ELR (cell line): ENCODE results near the gene CGA.
"Not testable (repeated sequence)": the region's sequence is repeated elsewhere in the genome, so short reads cannot be mapped to it uniquely, and the experiment has no call there.

ENCODE experiments used
- DNase-seq: peaks from one replicate; pipeline ENCODE4 v3.0.0-alpha.2; 2015; ENCODE audit warnings: low read depth

The CGA gene

DNA sequence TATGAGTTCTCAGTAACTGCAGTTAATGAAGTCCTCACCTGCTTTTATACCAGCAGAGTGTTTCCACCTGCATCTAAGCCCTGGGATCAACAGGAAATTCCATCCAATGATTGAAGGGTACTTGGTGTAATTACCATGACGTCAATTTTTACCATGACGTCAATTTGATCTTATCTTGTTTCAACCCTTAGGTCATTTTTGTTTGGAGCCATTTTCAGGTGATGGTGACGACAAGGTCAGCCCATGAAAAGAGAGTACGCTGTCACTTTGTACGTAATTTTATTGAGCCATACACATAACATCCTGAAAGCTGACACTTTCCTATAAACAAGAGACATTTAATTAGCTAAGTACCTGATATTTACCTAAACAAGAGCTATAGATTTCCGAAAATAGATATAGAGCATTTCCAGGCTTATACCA is at the start of gene CGA:
Gene CGA, minus strand, starts transcription at position 20 of the 423 bp plus-strand sequence. CDS start 6,906 bp downstream, outside the sequence.
- DNase-seq = no peak

DNA sequence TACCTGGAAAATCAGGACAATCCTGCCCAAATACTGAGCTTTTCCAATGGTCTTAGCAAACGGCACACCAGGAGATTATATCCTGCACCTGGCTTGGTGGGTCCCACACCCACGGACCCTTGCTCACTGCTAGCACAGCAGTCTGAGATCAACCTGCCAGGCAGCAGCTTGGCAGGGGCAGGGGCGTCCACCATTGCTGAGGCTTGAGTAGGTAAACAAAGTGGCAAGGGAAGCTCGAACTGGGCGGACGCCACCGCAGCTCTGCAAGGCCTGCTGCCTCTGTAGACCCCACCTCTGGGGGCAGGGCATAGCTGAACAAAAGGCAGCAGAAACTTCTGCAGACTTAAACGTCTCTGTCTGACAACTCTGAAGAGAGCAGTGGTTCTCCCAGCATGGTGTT is 45.0 kb upstream of the CGA start:
- not testable (repeated sequence) for DNase-seq

DNA sequence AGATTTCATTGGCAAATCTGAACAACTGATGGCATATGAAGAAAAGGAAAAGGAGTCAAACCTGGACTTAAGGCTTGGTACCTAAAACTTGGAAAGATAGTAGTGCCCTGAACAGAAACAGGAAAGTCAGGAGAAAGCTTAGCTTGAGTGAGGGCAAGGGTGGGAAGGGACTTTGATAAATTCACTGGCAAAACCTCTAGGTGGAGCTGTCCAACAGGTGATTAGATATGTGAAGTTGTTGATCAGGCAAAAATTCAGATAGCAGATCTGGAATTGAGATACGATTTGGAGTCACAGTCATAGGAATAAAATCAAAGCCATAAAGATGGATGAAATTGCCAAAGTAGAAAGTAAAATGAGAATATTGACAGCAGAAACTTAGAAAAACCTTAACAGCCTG is 44.3 kb upstream of the CGA start:
- DNase-seq = peak; percentile 75

DNA sequence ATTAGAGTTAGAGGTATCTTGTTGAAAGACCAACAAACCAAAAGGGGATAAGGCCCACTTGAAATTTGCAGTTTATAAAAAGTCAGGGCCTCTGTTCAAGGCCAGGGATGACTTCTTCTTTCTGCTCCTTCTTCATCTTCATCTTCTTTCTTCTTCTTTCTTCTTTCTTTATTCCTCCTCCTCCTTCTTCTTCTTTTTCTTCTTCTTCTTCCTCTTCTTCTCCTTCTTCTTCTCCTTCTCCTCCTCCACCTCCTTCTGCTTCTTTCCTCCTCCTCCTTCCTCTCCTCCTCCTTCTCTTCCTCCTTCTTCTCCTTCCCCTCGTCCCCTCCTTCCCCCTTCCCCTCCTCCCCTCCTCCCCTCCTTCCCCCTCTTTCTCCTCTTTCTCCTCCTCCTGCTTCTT is 42.1 kb upstream of the CGA start:
- DNase-seq = no peak

DNA sequence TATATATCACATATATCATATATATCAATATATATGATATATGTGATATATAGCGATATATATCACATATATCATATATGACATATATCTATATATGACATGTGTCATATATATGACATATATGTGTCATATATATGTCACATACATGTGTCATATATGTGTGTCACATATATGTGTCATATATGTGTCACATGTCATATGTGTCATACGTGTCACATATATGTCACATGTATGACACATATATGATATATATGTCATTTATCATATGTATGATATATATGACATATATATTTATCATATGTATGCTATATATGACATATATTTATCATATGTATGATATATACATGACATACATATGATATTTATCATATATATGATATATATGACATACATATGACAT is 32.8 kb upstream of the CGA start:
- DNase-seq = no peak

DNA sequence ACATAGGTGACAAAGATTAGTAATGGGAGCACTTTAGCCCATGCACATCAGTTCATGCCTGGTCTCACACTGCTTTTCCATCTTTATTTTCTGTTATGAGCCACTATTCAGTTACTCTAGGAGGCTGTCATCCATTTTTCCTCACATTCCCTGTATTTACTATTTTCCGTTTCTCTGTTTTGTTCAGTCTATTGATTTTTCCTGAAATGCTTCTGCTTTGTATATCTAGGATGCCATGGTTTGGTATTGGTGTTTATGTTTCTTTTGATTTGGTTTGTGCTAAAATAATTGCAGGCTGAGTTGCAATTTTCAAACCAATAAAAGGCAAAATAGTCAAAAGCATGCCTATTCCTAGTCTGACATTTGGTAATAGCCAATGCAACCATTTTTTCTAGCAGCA is 31.6 kb upstream of the CGA start:
- DNase-seq = no peak

DNA sequence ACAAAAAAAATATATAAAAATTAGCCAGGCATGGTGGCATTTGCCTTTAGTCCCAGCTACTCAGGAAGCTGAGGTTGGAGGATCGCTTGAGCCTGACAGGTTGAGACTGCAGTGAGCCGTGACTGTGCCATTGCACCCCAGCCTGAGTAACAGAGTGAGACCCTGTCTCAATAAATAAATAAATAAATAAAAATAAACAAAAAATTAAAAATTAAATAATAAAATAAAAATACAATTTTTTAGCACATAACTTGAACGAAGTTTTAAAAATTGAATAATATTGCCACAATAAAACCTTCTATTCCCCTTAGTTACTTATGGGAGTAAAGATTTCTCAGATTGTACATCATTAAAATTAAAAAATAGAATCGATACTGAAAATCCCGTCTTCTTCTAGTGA is 29.2 kb upstream of the CGA start:
- no peak for DNase-seq

DNA sequence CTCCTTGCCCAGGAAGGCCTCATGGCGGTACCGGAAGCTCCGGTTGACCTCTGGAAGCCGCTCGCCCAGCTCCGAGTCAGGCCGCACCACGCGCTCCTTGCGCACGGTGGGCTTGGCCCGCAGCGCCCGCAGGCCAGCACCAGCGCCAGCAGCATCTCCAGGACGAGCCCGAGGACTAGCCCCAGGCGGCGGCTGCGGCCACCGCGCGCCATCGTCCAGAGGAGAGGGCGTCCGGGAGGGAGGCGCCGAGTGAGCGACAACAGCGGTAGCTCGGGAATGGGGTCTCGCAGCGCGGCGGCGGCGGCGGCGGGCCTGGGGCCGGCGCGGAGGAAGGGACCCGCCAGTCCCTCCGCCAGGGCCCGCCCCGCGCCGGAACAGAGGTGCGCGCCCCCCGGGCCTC is 27.6 kb upstream of the CGA start:
- no peak for DNase-seq

DNA sequence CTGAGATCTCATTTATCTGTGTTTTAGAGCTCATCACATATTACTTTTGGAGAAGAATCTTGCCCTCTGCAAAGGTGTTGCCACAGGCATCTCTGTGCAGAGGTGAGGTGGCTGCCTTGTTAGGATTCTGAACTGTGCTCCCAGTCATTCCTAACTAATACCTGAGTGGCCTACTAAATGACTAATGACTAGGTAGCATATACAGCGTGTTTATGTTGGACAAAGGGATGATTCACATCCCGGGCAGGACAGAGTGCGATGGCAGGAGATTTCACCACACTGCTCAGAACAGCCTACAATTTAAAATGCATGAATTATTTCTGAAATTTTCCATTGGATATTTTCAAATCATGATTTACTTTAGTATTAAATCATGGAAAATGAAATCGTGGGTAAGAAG is 23.1 kb upstream of the CGA start:
- peak; percentile 78 for DNase-seq

DNA sequence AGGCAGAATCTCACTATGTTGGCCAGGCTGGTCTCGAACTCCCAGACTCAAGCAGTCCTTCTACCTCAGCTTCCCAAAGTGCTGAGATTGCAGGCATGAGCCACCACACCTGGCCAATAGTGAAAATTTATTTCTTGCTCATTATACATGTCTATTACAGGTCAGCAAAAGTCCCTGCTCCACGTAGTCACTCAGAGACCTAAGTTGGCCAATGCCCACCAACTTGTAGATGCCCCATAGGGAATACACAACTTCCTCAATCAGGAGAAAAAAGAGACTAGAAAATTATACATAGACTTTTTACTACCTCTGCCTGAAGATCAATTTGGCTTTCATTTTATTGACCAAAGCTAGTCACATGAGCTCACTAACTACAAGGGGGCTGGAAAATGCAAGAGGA is 22.0 kb upstream of the CGA start:
- no peak for DNase-seq

DNA sequence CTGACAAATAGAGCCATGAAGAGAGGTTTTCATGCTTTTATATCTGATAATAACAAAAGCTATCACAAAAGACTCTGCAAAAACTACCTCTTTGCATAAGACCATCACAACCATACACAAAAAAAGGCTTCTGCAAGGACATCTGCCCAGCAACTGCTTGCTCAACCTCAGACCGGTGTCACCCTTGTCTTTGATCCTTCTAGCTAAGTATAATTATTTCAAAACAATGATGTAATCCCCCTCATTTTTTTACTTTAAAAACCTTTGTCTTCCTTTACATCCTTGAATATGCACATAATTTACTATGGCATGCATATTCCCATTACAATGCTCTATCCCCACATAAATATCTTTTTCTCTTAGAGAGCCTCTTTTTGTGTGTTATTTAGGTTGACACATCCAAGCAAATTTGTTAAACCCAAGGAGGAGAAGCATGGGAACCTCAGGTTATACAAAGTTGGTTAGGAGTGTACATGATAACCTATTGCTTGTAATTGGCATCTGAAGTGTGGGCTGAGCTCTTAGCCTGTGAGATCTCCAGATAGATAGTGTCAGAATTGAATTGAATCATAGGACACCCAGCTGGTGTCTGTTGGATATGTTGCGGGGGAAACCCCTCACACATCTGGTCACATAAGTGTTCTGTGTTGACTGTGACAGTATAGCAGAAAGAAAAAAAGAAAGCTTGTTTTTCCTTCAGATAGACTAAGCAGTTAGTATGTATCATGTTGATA is 20.7 kb upstream of the CGA start:
- no peak for DNase-seq

DNA sequence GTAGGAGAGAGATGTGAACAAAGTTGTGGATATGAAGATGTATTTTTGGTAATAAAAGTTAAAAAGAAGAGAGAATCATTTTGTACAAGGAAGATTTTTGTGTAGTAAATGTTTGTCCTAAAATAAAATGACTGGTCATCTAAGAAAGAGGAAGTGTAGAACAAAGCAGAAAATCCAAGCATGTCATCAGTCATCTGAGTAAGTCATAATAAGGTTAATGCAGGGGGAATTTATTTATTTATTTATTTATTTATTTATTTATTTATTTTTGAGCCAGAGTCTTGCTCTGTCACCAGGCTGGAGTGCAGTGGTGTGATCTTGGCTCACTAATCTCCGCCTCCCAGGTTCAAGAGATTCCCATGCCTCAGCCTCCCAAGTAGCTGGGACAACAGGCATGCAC is 15.7 kb upstream of the CGA start:
- no peak for DNase-seq

DNA sequence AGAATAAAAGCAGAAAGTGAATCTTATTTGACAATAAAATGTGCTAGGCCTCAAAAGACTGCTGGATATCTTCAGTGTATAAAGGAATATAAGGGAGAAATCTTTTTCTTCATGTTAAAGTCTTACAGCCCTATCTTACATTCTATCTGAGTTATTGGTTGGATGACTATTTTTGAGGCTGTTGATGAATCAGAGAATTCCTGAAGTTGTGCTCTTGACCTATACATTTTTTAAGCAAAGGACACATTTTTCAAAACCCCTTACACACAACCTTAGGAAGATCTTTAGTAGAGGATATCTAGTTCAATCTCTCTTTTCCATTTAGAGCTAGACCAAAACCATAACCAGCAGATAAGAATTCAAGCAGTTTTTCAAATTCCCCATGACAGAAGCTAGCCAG is 10.9 kb upstream of the CGA start:
- peak; percentile 76 for DNase-seq

DNA sequence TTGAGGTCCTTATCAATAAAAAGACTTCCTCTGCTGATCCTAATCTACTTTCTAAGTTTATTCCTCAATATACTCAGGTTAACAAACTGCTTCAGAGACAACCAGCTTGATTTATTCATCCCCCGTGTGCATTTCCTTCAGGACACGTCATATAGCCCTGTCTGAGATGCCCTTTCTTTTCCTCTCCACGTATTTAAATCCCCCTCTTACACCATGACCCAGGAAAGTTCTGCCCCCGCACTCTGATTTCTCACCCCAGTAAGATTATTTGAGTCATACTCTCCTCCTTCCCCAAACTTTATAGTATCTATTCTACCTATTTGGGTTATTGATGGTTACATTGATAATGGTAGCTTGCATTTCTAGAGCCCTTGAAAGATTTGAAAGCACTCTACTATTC is 9.8 kb upstream of the CGA start:
- DNase-seq = peak; percentile 33

DNA sequence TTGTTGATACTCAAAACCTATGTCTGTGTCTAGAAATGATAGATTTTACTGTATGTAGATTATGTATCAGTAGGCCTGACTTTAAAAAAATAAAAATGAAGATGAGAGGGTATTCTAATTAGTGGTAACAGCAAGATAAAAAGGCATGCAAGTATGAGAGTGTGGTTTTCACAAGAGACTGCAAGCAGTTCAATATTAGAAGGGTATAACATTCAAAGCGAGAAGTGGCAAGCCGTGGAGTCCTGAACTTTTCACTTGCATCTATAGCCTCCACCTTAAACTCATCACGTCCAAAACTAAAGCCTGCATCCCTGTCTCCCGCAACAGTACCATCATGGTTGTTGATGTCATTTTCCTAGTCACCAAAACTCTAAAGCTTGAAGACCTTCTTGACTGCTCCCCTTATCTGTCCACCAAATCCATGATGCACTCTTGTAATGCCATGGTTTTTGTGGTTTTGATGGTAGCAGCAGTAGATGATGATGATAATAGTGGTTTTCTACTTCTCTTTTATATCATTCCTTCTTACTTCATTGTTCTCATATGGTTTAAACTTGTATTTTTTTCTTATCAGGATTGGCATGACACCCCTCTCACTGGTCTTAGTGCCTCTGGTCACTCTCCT is 9.2 kb upstream of the CGA start:
- DNase-seq = no peak

DNA sequence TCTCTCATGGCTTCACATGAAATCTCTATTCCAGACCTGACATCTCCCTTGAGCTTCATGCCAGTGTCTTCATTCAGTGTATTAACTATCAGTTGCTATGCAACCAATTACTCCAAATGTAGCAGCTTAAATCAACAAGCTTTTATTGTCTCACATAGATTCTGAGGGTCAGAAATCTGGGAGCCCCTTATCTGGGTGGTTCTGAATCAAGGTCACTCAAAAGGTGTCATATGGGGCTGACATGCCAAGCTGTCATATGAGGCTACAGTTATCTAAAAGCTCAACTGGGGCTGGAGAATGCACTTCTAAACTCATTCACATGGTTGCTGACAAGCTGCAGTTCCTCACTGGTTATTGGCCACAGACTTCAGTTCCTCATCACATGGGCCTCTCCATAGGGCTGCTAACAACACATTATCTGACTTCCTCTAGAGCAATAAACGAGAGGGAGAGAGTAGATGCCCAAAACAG is 7.3 kb upstream of the CGA start:
- no peak for DNase-seq

DNA sequence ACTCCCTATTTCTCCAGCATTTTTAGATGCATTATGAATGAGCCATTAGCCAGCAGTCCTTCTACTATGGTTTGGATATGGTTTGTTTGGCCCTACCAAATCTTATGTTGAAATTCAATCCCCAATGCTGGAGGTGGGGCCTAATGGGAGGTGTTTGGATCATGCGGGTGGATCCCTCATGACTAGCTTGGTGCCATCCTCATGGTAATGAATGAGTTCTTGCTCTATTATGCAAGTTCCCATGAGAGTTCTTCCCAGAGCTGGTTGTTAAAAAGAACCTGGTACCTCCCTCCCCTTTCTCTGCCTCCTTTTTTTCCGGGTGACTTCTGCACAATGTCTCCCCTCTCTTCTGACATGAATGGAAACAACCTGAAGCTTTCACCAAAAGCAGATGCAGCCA is 6.2 kb upstream of the CGA start:
- DNase-seq = no peak

DNA sequence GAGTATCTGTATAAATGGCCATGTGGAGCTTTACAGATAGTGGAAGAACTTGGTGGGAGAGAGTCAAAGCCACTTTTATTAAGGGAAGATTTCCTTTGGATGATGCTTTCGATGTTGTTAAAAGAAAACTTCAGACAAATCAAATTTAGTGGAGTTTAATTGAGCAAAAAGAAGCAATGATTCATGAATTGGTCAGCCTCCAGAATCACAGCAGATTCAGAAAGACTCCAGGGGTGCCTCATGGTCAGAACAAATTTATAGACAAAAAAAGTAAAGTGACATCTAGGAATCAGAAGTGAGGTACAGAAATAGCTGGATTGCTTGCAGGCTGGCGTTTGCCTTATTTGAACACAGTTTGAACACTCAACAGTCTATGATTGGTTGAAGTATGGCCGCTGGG is 5.3 kb upstream of the CGA start:
- no peak for DNase-seq

DNA sequence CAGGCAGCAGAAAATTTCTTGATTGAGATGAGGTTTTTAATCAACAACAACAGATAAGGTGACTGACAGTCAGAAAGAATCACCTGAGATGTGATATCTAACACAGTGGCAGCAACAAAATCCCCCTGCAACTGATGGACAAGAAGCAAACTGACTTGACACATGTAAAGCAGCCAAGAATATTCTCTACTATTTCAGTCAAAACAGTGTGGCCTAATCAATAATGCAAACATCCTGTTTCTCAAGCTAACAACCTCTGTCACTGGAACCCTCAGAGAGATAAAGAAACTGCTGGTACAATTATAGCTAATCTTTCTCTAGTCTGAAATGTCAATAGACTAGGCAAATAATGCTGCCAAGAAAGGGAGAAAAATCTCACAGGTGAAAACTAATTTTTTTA is 4.6 kb upstream of the CGA start:
- no peak for DNase-seq

DNA sequence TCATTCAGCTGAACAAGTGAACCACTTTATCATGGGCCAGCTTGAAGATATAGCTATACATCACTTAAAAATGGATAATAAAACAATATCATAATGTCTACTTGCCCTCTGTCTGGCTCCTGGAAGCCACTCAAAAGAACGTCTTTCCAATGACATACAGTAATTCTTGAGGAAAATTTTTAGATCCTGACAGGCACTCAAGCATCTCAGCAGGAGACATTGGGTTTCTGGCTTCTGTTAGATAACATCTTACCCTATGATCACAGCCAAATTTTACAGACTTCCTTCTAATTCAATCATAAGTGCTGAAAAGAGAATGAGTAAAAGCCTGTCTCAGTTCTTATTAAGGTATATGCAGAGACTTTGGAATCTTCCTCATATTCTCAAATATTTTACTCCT is 330 bp downstream of the CGA start:
- DNase-seq = no peak

DNA sequence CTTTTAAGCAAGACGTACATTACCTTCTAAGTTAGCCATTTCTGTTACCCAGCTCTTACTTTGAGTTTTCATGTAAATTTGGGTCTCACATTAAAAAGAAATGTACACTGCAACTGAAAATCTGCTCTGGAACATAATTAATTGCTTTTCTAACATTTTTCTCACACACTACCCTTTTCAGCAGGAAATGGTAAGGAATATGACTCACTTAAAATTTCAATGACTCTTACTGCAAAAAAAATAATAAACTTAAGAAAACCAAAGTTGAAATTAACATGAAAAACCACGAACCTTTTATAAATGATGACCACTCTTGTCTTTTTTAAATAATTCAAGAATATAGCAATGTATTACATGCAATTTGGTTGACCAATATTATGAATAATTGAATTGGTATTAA is 1.3 kb downstream of the CGA start:
- DNase-seq = peak; percentile 63

DNA sequence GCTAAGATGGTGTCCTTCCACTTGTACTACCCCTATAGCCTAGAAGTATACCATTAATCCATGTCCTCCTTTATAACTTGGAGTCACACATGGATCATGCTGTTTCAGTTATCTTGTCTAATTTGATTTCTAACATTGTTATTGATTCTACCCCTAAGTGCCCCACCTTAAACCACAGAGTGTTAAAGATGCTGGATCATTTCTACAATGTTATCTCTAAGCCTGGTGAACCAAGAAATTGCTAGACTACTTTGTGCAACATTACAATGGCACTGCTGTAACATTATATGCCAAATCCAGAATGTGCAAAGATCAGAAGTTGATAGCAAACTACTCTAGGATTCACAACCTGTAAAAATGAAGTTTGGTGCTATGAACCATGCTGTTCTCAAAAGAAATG is 1.7 kb downstream of the CGA start:
- DNase-seq = peak; percentile 13

DNA sequence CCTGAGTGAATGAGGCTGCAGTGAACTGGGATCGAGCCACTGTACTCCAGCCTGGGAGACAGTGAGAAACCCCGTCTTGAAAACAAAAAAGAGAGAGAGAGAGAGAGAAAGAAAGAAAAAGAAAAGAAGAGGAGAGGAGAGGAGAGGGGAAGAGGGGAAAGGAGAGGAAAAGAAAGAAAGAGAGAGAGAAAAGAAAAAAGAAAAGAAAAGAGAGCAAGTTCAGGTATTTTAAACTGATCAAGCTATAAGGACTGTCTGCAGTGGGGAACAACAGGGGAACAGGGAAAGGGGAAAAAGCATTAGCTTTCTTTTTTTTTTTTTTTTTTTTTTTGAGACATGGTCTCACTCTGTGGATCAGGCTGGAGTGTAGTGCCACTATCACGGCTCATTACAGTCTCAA is 2.5 kb downstream of the CGA start:
- DNase-seq = no peak

DNA sequence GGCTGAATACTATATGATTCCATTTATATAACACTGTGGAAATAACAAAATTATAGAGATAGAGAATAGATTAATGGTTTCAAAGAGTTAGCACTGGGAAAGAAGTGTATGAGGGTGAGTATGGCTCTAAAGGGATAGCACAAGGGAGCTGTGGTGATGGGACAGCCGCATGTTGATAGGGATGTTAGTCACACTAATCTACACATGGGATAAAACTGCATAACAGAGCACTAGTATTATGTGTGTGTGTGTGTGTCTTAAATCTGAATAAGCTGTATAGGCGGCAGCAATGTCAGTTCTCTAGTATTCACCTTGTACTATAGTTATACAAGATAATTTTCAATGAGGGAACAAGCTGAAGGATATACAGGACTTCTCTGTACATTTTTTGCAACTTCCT is 5.8 kb downstream of the CGA start:
- DNase-seq = no peak
